Measurements from ENCODE around the gene SGIP1. TPM values are rescaled to one million over a fixed set of nuclear protein-coding genes. Genes with fewer than 3 reads are reported as not detected.
"Not testable (repeated sequence)": the region's sequence is repeated elsewhere in the genome, so short reads cannot be mapped to it uniquely, and the experiment has no call there.

Gene SGIP1
- polyA plus RNA-seq, 1 donor, result 1.6 TPM

GRCh38 chr1:66769512-66770229 lies 235.7 kb downstream of the SGIP1 start:
- DNase-seq (ENCODE audit: low read depth), result no peak

DNA sequence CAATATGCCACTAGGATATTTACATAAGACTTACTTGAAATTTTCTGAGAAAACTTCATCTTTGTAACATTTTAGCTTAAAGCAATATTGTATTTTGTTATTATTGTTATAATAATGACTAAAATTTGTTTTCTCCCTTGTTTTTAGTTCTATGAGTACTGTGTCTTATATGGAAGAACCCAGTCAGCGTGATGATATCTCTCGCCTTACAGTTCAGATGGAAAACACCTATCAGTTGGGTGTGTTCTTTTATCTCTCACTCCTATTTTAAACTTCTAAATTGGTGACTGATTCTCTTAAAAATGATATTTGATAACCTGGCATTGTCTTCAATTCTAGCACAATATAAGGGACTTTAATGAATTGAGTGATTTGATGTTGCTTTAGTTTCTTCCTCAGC lies 236.3 kb downstream of the SGIP1 start:
- DNase-seq (ENCODE audit: low read depth), result no peak

DNA sequence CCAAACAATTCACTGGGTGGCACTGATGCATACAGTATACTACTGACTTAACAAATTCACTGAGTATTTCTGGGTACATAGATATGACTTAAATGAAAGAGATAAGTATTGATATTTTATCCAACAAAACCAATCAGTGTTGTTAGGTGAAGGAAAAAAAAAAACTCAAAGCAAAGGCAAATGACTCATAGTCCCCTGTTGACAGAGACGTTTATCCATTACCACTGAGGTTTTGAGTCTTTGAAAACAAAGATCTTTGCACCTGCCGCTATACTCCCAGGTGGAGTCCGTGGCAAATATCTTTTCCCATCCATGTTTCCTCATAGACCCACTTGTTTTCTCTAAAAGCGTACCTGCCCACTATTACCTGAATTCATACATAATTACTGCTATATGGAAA lies 236.7 kb downstream of the SGIP1 start:
- DNase-seq (ENCODE audit: low read depth), result no peak

GRCh38 chr1:66773227-66773626 lies 239.3 kb downstream of the SGIP1 start:
- DNase-seq (ENCODE audit: low read depth), result no peak

DNA sequence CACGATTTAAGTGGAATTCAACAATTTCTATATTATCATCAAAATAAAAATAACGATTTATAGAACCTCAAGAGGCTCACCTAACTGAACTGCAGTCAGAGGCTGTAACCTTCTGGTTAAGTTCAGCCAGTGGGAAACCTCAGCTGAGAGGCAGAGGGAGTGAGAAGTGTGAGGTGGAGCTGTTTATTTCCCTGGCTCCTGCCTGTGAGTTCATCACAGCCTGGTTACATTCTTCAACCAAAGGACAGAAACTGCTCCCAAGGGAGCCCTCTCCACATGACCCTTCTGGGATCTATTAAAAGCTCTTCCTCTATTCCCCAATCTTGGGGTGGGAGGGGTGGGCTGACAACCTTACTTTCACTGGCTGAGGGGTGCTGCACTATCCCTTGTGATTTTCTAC lies 240.5 kb downstream of the SGIP1 start:
- no peak for DNase-seq (ENCODE audit: low read depth)

DNA sequence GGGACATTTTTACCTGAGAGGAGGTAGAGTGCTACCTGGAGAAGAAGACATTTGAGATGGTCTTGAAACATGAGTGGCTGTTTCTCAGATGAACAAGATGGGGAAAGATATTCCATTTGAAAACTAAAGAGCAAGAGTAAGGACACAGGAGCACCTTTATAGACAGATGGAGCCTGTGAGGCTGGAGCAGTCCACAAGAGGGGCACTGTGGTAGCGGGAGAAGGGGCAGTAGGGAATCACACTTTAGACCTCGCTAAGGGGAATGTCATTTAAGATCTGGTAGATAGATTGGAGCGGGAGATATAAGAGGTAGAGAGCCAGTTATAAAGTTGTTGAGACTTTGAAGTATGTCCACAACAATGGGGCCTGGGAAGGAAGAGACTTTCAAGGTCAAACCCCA lies 241.7 kb downstream of the SGIP1 start:
- no peak for DNase-seq (ENCODE audit: low read depth)

GRCh38 chr1:66777831-66778230 lies 243.9 kb downstream of the SGIP1 start:
- DNase-seq (ENCODE audit: low read depth), result no peak

GRCh38 chr1:66778266-66778665 lies 244.3 kb downstream of the SGIP1 start:
- DNase-seq (ENCODE audit: low read depth), result no peak

- no peak for DNase-seq (ENCODE audit: low read depth)
Measured at GRCh38 chr1:66778969-66779368, 245.0 kb downstream of the SGIP1 start.

DNA sequence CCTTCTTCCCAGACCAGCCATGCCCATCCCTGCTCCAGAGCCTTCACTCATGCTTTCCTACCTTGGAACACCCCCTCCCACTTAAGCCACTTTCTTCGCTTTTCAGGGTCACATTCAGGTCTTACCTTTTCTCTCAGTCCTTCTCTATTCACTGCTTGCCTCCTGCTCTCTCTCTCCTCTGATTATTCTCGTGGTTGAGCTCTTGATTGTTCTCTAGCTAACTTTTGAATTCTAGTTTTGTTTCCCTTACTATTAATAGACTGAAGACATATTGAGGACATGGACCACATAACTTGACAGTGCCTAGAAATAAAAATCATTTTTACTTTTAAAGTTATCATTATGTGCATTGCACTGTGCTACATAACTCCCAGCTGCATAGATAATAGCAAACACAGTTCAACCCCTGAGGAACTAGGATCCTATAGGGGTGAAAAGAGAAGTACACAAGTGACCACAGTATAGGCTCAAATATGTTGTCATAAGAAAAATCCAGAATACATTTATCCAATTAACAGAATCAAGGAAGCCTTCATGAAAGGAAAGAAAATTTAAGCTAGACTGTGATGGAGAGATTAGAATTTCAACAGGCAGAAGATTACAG lies 245.6 kb downstream of the SGIP1 start:
- DNase-seq (ENCODE audit: low read depth), result no peak

GRCh38 chr1:66785800-66786199 lies 251.8 kb downstream of the SGIP1 start:
- not testable (repeated sequence) for DNase-seq (ENCODE audit: low read depth)

DNA sequence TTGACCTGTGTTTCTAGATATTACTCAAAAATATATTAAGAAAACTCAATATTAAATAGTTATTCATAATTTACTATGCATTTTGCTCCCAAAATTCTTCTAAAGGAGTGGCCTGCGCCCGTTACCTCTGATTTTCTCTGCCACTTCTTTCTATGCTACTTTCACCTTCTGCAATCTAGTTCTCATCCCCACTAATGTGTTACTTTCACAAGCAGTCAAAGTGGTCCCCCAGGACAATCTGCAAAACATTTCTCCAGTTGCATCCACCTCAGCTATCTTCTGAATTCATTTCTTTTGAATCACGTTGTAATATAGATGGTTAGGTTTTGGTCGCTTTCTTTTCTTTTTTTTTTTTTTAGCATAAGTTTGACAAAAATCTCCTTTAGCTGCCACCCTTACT lies 253.7 kb downstream of the SGIP1 start:
- DNase-seq (ENCODE audit: low read depth), result no peak

DNA sequence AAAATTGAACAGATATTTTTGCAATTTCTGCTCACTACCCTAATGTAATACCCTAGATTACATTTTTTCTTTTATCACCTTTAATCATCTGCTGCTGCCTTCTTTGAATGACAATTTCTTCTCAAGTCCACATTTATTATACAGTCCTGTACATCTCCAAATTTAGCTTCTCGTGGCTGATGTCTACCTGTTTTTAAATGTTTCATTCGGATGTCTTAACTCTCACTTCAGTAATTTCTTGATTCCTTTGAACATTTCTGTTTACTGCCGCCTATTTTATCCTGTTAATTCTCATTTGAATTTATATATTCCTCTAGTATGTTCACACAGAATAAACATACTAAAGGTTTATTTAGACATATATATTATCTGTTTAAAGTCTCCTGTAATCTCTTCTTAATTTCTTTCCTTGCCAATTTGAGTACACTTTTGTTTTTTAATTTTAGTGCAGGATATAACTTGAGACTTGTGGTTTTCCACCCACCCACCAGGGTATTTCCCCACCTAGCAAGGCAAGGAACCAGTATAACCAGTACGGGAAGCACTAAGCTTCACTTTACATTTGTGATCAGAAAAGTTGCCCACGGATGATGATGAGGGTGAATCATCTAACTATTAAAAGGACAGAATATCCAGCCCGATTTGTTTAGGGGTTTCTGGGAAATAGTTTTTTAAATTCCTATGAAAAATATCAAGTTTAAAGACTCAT lies 254.4 kb downstream of the SGIP1 start:
- no peak for DNase-seq (ENCODE audit: low read depth)

GRCh38 chr1:66791621-66792610 lies 258.0 kb downstream of the SGIP1 start:
- DNase-seq (ENCODE audit: low read depth), result no peak

DNA sequence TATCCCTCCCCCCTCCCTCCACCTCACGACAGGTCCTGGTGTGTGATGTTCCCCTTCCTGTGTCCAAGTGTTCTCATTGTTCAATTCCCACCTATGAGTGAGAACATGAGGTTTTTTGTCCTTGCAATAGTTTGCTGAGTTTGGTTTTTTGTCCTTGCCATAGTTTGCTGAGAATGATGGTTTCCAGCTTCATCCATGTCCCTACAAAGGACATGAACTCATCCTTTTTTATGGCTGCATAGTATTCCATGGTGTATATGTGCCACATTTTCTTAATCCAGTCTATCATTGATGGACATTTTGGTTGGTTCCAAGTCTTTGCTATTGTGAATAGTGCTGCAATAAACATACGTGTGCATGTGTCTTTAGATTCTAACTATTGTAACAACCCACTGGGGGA lies 261.9 kb downstream of the SGIP1 start:
- not testable (repeated sequence) for DNase-seq (ENCODE audit: low read depth)

Other genes with a start within 250 kb of the SGIP1 start
- gene DYNLT5, start 218.3 kb downstream of the SGIP1 start, polyA plus RNA-seq (ENCODE audit: insufficient read length), result 5.2 TPM